Esophagus squamous epithelium (tissue), 5 donors: ENCODE measurements around the gene INPP4B. TPM values are rescaled to one million over a fixed set of nuclear protein-coding genes. Genes with fewer than 3 reads are reported as not detected.

Experiments used
- DNase-seq: peaks from one replicate; lab custom pipeline; 2025; lab: John Stamatoyannopoulos, UW
- H3K27ac ChIP-seq, 4 donors: fragments of 200-600 bp; sonication (generic); one replicate each; pipeline ENCODE4 v1.5.1; 2016 to 2019; ENCODE audit warnings: mild to moderate bottlenecking in 1 of 4
- H3K27me3 ChIP-seq, 4 donors: fragments of 200-600 bp; sonication (generic); 1 replicate in 3 of 4; 2 replicates in 1 of 4; pipeline versions ENCODE4 v1.5.1 to v1.6.0; 2017 to 2021; ENCODE audit warnings: antibody characterized with exemption in 1 of 4
- H3K36me3 ChIP-seq, 3 donors: fragments of 200-600 bp; sonication (generic); one replicate each; pipeline ENCODE4 v1.5.1; 2016 to 2019
- H3K4me1 ChIP-seq, 3 donors: fragments of 200-600 bp; sonication (generic); one replicate each; pipeline ENCODE4 v1.5.1; 2017 to 2019
- H3K4me3 ChIP-seq, 4 donors: fragments of 200-600 bp; sonication (generic); 1 replicate in 3 of 4; 2 replicates in 1 of 4; pipeline ENCODE4 v1.5.1; 2016 to 2019; ENCODE audit warnings: mild to moderate bottlenecking in 2 of 4, moderate library complexity in 1 of 4
- H3K9me3 ChIP-seq, 3 donors: fragments of 200-600 bp; sonication (generic); one replicate each; pipeline ENCODE4 v1.5.1; 2016 to 2019
- POLR2A ChIP-seq, 4 donors: fragments of 450-650 bp; IDR thresholded peaks; one replicate each; pipeline ENCODE4 v1.6.1; 2017; ENCODE audit warnings: antibody characterized with exemption in 4 of 4, mild to moderate bottlenecking in 4 of 4, moderate library complexity in 3 of 4
- WGBS, 2 donors: methylation state at CpG; one replicate each; pipeline ENCODE4 v1.1.5; 2018; 5-methylcytosine and 5-hydroxymethylcytosine counted together
- intact Hi-C: fragments of 100-400 bp; cut with DNase I; formaldehyde crosslinking; loops from one replicate; pipeline ENCODE4 v1.15.0; 2022
- total RNA-seq, 4 donors: library from RNA; depleted of rRNA; stranded (reverse); fragments of >200 nt; gene quantifications; one replicate each; pipeline ENCODE4 v1.1.0, GENCODE V29; 2016
- TF ChIP-seq, protein P1 (sequence below), 6 experiments: fragments of 450-650 bp in 4 of 6; fragments of 200-600 bp in 2 of 6; sonication (generic) in 2 of 6; IDR thresholded peaks; one replicate each; pipeline ENCODE4 v1.5.1; 2016 to 2019; ENCODE audit warnings: antibody characterized with exemption in 6 of 6, mild to moderate bottlenecking in 4 of 6, moderate library complexity in 4 of 6
- donor health status: DM: yes; HTN: yes; CAD: no.

Gene INPP4B
- total RNA-seq, 4 donors from 2014 or later = 14.3 to 49.7 (median 21.3) TPM

DNA sequence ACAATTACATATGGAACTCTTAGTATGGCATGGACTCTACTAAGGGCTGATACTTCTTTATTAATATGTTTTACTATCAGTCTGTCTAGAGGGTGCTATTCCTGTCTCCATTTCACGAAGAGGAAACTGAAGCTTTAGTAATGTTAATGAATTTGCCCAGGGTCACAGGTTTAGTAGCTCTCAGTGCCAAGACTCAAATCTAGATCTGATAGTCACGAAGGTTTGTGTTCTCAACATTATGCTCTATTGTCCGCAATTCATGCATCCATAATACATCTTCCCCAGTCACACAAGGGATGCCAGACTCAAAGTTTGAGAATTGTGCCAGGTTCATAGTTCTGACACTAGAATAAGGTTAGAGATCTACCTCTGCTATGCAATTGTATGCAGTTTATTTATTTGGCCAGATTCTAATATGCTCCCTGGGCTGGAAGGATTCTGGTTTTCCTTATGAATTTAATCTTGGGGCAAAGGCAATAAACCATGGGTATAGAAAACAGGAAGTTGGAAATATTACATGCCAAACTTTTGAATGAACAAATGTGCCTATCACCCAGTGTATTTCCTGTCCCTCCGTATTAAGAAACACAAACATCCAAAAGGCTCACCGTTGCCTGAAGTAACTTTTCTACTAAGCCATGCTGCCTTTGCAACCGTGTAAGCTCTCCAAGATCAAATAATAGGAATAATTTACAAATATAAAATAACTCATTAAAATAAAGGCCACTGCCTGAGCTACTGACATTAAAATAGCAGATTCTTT is 478.5 kb downstream of the INPP4B start:
- no peaks in the 10 kb centered on the region for H3K27me3 ChIP-seq
- DNase-seq = no peak
- 36 to 50% methylated on average over 6 of the region's 6 CpGs for WGBS, 2 donors
- no peak for TF ChIP-seq POLR2A (IDR thresholded peaks at IDR 0.05)
- TF ChIP-seq, protein P1, sequence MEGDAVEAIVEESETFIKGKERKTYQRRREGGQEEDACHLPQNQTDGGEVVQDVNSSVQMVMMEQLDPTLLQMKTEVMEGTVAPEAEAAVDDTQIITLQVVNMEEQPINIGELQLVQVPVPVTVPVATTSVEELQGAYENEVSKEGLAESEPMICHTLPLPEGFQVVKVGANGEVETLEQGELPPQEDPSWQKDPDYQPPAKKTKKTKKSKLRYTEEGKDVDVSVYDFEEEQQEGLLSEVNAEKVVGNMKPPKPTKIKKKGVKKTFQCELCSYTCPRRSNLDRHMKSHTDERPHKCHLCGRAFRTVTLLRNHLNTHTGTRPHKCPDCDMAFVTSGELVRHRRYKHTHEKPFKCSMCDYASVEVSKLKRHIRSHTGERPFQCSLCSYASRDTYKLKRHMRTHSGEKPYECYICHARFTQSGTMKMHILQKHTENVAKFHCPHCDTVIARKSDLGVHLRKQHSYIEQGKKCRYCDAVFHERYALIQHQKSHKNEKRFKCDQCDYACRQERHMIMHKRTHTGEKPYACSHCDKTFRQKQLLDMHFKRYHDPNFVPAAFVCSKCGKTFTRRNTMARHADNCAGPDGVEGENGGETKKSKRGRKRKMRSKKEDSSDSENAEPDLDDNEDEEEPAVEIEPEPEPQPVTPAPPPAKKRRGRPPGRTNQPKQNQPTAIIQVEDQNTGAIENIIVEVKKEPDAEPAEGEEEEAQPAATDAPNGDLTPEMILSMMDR (IDR thresholded peaks at IDR 0.05) = no peak
- no peak overlapping the region for H3K27ac ChIP-seq
- H3K9me3 ChIP-seq = peaks cover 0 to 5% (median 0%) of the 10 kb centered on the region in 3 donors
- intact Hi-C loops = no loop called here
- H3K4me3 ChIP-seq = no peak overlapping the region
- H3K36me3 ChIP-seq = no peaks in the 10 kb centered on the region
- peaks cover 0 to 9% (median 0%) of the 10 kb centered on the region in 3 donors for H3K4me1 ChIP-seq

- no peak for DNase-seq
- no peak for TF ChIP-seq POLR2A (IDR thresholded peaks at IDR 0.05)
- TF ChIP-seq, protein P1 (IDR thresholded peaks at IDR 0.05) = no peak
- Histone ChIP-seq H3K36me3 (no peaks in the 10 kb centered on the region), H3K4me1 (peaks cover 0 to 9% (median 0%) of the 10 kb centered on the region in 3 donors), H3K9me3 (peaks cover 0 to 5% (median 0%) of the 10 kb centered on the region in 3 donors), H3K27me3 (no peaks in the 10 kb centered on the region), H3K4me3 (no peak overlapping the region), H3K27ac (no peak overlapping the region)
- intact Hi-C loops = no loop called here
Measured at GRCh38 chr4:142366769-142367181, 479.3 kb downstream of the INPP4B start.

DNA sequence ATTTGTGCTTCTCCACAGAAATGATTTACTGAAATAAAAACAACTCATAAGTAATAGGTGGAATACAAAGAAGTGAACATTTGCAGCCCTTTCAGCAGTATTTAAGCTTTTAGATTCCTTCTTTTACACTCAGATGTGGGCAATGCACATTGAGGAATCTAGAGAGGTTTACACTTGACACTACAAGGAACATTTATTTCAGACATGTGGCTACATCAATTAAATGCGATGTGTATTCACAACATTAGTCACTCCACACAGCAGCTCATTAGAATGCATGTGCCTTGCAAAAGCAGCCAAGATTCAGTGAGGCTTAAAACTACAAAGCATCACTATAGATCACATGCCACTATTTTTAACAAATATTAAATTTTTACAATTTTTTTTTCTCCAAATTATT is 480.7 kb downstream of the INPP4B start:
- Histone ChIP-seq H3K27ac (no peak overlapping the region), H3K4me1 (peaks cover 0 to 9% (median 0%) of the 10 kb centered on the region in 3 donors), H3K4me3 (no peak overlapping the region), H3K9me3 (no peaks in the 10 kb centered on the region), H3K36me3 (no peaks in the 10 kb centered on the region), H3K27me3 (no peaks in the 10 kb centered on the region)
- TF ChIP-seq POLR2A (IDR thresholded peaks at IDR 0.05) = no peak
- TF ChIP-seq, protein P1 (IDR thresholded peaks at IDR 0.05) = no peak
- intact Hi-C loops = no loop called here
- WGBS, 2 donors = 11 to 23% methylated on average over 1 of the region's 1 CpG
- no peak for DNase-seq

- Histone ChIP-seq H3K27me3 (no peaks in the 10 kb centered on the region), H3K9me3 (no peaks in the 10 kb centered on the region), H3K27ac (no peak overlapping the region), H3K4me3 (no peak overlapping the region), H3K4me1 (peaks cover 0 to 9% (median 0%) of the 10 kb centered on the region in 3 donors), H3K36me3 (no peaks in the 10 kb centered on the region)
- no peak for DNase-seq
- TF ChIP-seq POLR2A (IDR thresholded peaks at IDR 0.05) = no peak
- TF ChIP-seq, protein P1 (IDR thresholded peaks at IDR 0.05) = no peak
- intact Hi-C loops = no loop called here
- 65 to 81% methylated on average over 1 of the region's 1 CpG for WGBS, 2 donors
Measured at GRCh38 chr4:142363686-142364085, 482.4 kb downstream of the INPP4B start.

- no peaks in the 10 kb centered on the region for H3K9me3 ChIP-seq
- 81 to 92% methylated on average over 2 of the region's 2 CpGs for WGBS, 2 donors
- no peak overlapping the region for H3K27ac ChIP-seq
- peaks cover 0 to 3% (median 0%) of the 10 kb centered on the region in 3 donors for H3K4me1 ChIP-seq
- H3K36me3 ChIP-seq = no peaks in the 10 kb centered on the region
- intact Hi-C loops = no loop called here
- no peak for DNase-seq
- no peaks in the 10 kb centered on the region for H3K27me3 ChIP-seq
- no peak for TF ChIP-seq POLR2A (IDR thresholded peaks at IDR 0.05)
- TF ChIP-seq, protein P1 (IDR thresholded peaks at IDR 0.05) = no peak
- no peak overlapping the region for H3K4me3 ChIP-seq
Measured at GRCh38 chr4:142361981-142362380, 484.1 kb downstream of the INPP4B start.
